ENCODE measurements around the gene HACD4. TPM values are rescaled to one million over a fixed set of nuclear protein-coding genes. Genes with fewer than 3 reads are reported as not detected.

Gene HACD4
- polyA plus RNA-seq, 1 donor (not counting 4 experiments of a cell fraction or from before 2014, with no cell fraction given) = 10.4 TPM

DNA sequence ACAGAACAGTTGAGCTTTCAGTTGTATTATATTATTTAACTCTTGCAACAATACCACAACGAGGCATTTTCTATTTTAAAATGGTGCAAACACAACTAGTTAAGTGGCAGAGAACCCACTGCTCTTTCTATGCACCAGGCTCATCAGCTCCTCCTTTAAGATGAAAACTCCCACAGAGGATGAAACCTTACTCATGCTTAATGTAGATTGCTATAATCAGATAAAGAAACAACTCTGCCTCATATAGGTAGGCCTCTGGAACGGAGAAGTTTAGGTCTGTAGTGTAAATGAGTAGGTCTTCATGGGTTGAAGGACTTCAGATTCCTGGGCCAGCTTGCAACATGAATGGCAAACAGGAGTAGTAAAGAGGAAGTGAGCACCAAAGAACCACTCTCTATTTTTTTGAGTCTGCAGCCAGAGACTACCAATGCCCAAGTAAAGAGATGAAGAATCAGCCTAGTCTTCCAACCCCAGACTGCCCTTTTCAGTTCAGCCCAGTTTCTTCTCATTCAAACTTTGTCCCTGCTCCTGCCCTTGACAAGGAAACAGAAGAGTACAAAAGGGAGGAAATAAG is 33.9 kb downstream of the HACD4 start:
- H3K4me2 ChIP-seq (ENCODE audit: control insufficient read depth, extremely low read depth, insufficient read depth, low read depth, low read length) = no peak overlapping the region
- H3K79me2 ChIP-seq (ENCODE audit: control insufficient read depth, insufficient read depth, low read length) = no peaks in the 10 kb centered on the region
- dilution Hi-C loops (cut with MboI; ENCODE audit: extremely low pct_ligation_motif_present, low sequenced_read_pairs) = no loop called here
- no peaks in the 10 kb centered on the region for H4K20me1 ChIP-seq (ENCODE audit: control insufficient read depth, extremely low read depth, insufficient read depth, low read length)
- H3K27ac ChIP-seq (ENCODE audit: control insufficient read depth, insufficient read depth, low read length) = no peak overlapping the region
- H2AFZ ChIP-seq (ENCODE audit: control insufficient read depth, low read length) = no peak overlapping the region
- H3K4me1 ChIP-seq (ENCODE audit: control insufficient read depth, extremely low read depth, insufficient read depth, low read length) = no peaks in the 10 kb centered on the region
- TF ChIP-seq EZH2 (IDR thresholded peaks at IDR 0.05; ENCODE audit: low read length) = no peak
- H3K9me1 ChIP-seq (ENCODE audit: control insufficient read depth, extremely low read depth, insufficient read depth, low read length) = no peaks in the 10 kb centered on the region
- no peaks in the 10 kb centered on the region for H3K9me3 ChIP-seq (ENCODE audit: control insufficient read depth, low read depth, low read length)
- H3K36me3 ChIP-seq (ENCODE audit: control insufficient read depth in 2 of 2, extremely low read depth in 1 of 2, insufficient read depth in 2 of 2, low read length in 2 of 2) = peaks cover 0 to 4% of the 10 kb centered on the region in 2 experiments
- no peaks in the 10 kb centered on the region for H3K27me3 ChIP-seq (ENCODE audit: control insufficient read depth, extremely low read depth, insufficient read depth, low read length)
- no peak for FAIRE-seq
- DNase-seq (ENCODE audit: low read depth, low spot score) = no peak
- no peak overlapping the region for H3K4me3 ChIP-seq (ENCODE audit: control insufficient read depth in 2 of 3, extremely low read depth in 1 of 3, insufficient read depth in 2 of 3, low read depth in 1 of 3, low read length in 3 of 3)
- no peak overlapping the region for H3K9ac ChIP-seq (ENCODE audit: control insufficient read depth, extremely low read depth, insufficient read depth, low read length)

DNA sequence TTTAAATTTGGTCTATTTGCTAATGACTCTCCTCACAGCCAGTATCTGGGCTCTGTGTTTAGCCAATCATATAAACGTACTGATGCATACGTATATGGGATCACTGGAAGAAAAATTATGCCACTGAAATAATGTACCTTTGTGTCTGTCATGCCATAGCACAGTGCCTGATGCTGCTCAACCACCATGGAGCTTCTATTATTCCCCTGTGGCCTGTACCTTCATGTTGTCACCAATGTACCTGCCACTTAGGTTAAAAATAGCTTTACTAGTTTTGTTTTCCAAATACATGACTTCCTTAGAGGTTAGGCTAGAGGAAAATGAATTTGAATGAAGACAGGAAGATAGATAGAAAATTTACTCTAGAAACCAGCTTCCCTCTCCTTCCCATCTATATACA is 34.6 kb downstream of the HACD4 start:
- no peak for TF ChIP-seq EZH2 (IDR thresholded peaks at IDR 0.05; ENCODE audit: low read length)
- no peak overlapping the region for H3K4me3 ChIP-seq (ENCODE audit: control insufficient read depth in 2 of 3, extremely low read depth in 1 of 3, insufficient read depth in 2 of 3, low read depth in 1 of 3, low read length in 3 of 3)
- H3K9me3 ChIP-seq (ENCODE audit: control insufficient read depth, low read depth, low read length) = no peaks in the 10 kb centered on the region
- H3K9ac ChIP-seq (ENCODE audit: control insufficient read depth, extremely low read depth, insufficient read depth, low read length) = no peak overlapping the region
- no peaks in the 10 kb centered on the region for H3K79me2 ChIP-seq (ENCODE audit: control insufficient read depth, insufficient read depth, low read length)
- no peaks in the 10 kb centered on the region for H3K27me3 ChIP-seq (ENCODE audit: control insufficient read depth, extremely low read depth, insufficient read depth, low read length)
- DNase-seq (ENCODE audit: low read depth, low spot score) (no peak), FAIRE-seq (no peak)
- H3K36me3 ChIP-seq (ENCODE audit: control insufficient read depth in 2 of 2, extremely low read depth in 1 of 2, insufficient read depth in 2 of 2, low read length in 2 of 2) = peaks cover 0 to 6% of the 10 kb centered on the region in 2 experiments
- no peaks in the 10 kb centered on the region for H4K20me1 ChIP-seq (ENCODE audit: control insufficient read depth, extremely low read depth, insufficient read depth, low read length)
- no peak overlapping the region for H2AFZ ChIP-seq (ENCODE audit: control insufficient read depth, low read length)
- H3K27ac ChIP-seq (ENCODE audit: control insufficient read depth, insufficient read depth, low read length) = no peak overlapping the region
- no peaks in the 10 kb centered on the region for H3K9me1 ChIP-seq (ENCODE audit: control insufficient read depth, extremely low read depth, insufficient read depth, low read length)
- H3K4me2 ChIP-seq (ENCODE audit: control insufficient read depth, extremely low read depth, insufficient read depth, low read depth, low read length) = no peak overlapping the region
- no peaks in the 10 kb centered on the region for H3K4me1 ChIP-seq (ENCODE audit: control insufficient read depth, extremely low read depth, insufficient read depth, low read length)
- dilution Hi-C loops (cut with MboI; ENCODE audit: extremely low pct_ligation_motif_present, low sequenced_read_pairs) = no loop called here

DNA sequence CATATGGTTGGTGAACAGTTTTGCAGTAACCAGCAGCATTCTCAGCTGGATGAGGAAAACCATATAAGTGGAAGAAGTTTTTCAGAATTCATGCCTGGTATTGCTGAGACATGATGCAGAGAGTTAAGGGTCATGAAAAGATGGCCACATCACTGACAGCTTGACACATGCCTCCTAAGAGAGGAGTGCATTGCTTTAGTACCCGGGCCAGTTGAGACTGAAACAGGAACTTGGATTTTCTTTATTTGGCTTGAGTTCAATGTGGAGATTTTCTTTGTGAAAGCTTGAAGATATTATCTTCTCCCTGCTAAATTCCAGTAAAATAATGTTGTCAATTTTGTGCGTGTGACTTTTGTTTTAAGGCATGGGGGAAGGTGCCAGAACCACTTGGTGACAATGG is 35.8 kb downstream of the HACD4 start:
- no peaks in the 10 kb centered on the region for H3K79me2 ChIP-seq (ENCODE audit: control insufficient read depth, insufficient read depth, low read length)
- dilution Hi-C loops (cut with MboI; ENCODE audit: extremely low pct_ligation_motif_present, low sequenced_read_pairs) = no loop called here
- TF ChIP-seq EZH2 (IDR thresholded peaks at IDR 0.05; ENCODE audit: low read length) = no peak
- TF ChIP-seq, protein P1, sequence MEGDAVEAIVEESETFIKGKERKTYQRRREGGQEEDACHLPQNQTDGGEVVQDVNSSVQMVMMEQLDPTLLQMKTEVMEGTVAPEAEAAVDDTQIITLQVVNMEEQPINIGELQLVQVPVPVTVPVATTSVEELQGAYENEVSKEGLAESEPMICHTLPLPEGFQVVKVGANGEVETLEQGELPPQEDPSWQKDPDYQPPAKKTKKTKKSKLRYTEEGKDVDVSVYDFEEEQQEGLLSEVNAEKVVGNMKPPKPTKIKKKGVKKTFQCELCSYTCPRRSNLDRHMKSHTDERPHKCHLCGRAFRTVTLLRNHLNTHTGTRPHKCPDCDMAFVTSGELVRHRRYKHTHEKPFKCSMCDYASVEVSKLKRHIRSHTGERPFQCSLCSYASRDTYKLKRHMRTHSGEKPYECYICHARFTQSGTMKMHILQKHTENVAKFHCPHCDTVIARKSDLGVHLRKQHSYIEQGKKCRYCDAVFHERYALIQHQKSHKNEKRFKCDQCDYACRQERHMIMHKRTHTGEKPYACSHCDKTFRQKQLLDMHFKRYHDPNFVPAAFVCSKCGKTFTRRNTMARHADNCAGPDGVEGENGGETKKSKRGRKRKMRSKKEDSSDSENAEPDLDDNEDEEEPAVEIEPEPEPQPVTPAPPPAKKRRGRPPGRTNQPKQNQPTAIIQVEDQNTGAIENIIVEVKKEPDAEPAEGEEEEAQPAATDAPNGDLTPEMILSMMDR (optimal IDR thresholded peaks at IDR 0.05 in 1 of 3, IDR thresholded peaks at IDR 0.05 in 1 of 3, conservative IDR thresholded peaks at IDR 0.05 in 1 of 3; ENCODE audit: extremely low read depth in 1 of 3, insufficient read depth in 2 of 3, low read length in 3 of 3) = no peak
- no peaks in the 10 kb centered on the region for H3K9me1 ChIP-seq (ENCODE audit: control insufficient read depth, extremely low read depth, insufficient read depth, low read length)
- no peaks in the 10 kb centered on the region for H4K20me1 ChIP-seq (ENCODE audit: control insufficient read depth, extremely low read depth, insufficient read depth, low read length)
- H2AFZ ChIP-seq (ENCODE audit: control insufficient read depth, low read length) = no peak overlapping the region
- no peaks in the 10 kb centered on the region for H3K27me3 ChIP-seq (ENCODE audit: control insufficient read depth, extremely low read depth, insufficient read depth, low read length)
- no peak overlapping the region for H3K4me2 ChIP-seq (ENCODE audit: control insufficient read depth, extremely low read depth, insufficient read depth, low read depth, low read length)
- H3K4me3 ChIP-seq (ENCODE audit: control insufficient read depth in 2 of 3, extremely low read depth in 1 of 3, insufficient read depth in 2 of 3, low read depth in 1 of 3, low read length in 3 of 3) = no peak overlapping the region
- H3K4me1 ChIP-seq (ENCODE audit: control insufficient read depth, extremely low read depth, insufficient read depth, low read length) = no peaks in the 10 kb centered on the region
- DNase-seq (ENCODE audit: low read depth, low spot score) (no peak), FAIRE-seq (no peak)
- H3K9ac ChIP-seq (ENCODE audit: control insufficient read depth, extremely low read depth, insufficient read depth, low read length) = no peak overlapping the region
- no peak overlapping the region for H3K27ac ChIP-seq (ENCODE audit: control insufficient read depth, insufficient read depth, low read length)
- H3K9me3 ChIP-seq (ENCODE audit: control insufficient read depth, low read depth, low read length) = no peaks in the 10 kb centered on the region
- H3K36me3 ChIP-seq (ENCODE audit: control insufficient read depth in 2 of 2, extremely low read depth in 1 of 2, insufficient read depth in 2 of 2, low read length in 2 of 2) = peaks cover 0 to 6% of the 10 kb centered on the region in 2 experiments
